CD4-positive, alpha-beta T cell (primary cell): ENCODE data around the gene PTPMT1. TPM values are rescaled to one million over a fixed set of nuclear protein-coding genes. Genes with fewer than 3 reads are reported as not detected.
A peak's percentile ranks its signal among the peaks of the same experiment; 100 is the strongest.

ENCODE experiments used
- ATAC-seq: fragments of 200-7000 bp; cut with Tn5 transposase; one replicate; pipeline ENCODE4 v1.10.0; 2022; ENCODE audit warnings: mild to moderate bottlenecking; ENCODE audit not compliant: poor library complexity
- CTCF ChIA-PET: fragments of 350-600 bp; sonication (Branson Sonifier 250); formaldehyde crosslinking; loops from one replicate; lab custom pipeline; 2021; ENCODE audit warnings: antibody characterized with exemption, inconsistent platforms; lab: Charles Lee
- POLR2A ChIA-PET: fragments of 350-600 bp; sonication (Branson Sonifier 250); formaldehyde crosslinking; loops from one replicate; lab custom pipeline; 2021; ENCODE audit warnings: antibody characterized with exemption, inconsistent platforms; lab: Charles Lee
- DNase-seq, 14 experiments: peaks; one replicate each; pipeline ENCODE4 v3.0.0-alpha.2; 2013 to 2020; ENCODE audit warnings: mixed read lengths in 2 of 14
- H3K27ac ChIP-seq, 2 donors: one replicate each; pipeline versions ENCODE4 v1.5.1 to v1.7.0; 2013; ENCODE audit warnings: low read length in 2 of 2, low read depth in 1 of 2, mild to moderate bottlenecking in 1 of 2
- H3K27me3 ChIP-seq, 2 experiments: 1 replicate in 1 of 2; 2 replicates in 1 of 2; pipeline versions ENCODE4 v1.6.1 to v1.7.0; 2013; ENCODE audit warnings: low read length in 2 of 2, control low read depth in 1 of 2, mild to moderate bottlenecking in 1 of 2, moderate library complexity in 1 of 2; ENCODE audit not compliant: insufficient read depth in 2 of 2, control insufficient read depth in 1 of 2
- H3K36me3 ChIP-seq: one replicate; pipeline ENCODE4 v1.6.1; 2013; ENCODE audit warnings: low read length, control low read depth; ENCODE audit not compliant: insufficient read depth
- H3K4me1 ChIP-seq: one replicate; pipeline ENCODE4 v1.6.1; 2013; ENCODE audit warnings: low read length, control low read depth; ENCODE audit not compliant: insufficient read depth
- H3K4me3 ChIP-seq: one replicate; pipeline ENCODE4 v1.5.1; 2013; ENCODE audit warnings: mild to moderate bottlenecking, low read length, moderate library complexity
- H3K9me3 ChIP-seq, 2 experiments: 1 replicate in 1 of 2; 2 replicates in 1 of 2; pipeline versions ENCODE4 v1.6.1 to v1.7.0; 2013; ENCODE audit warnings: low read length in 2 of 2, mild to moderate bottlenecking in 2 of 2, control low read depth in 1 of 2, moderate library complexity in 1 of 2; ENCODE audit not compliant: control insufficient read depth in 1 of 2, insufficient read depth in 1 of 2
- H3K27ac Mint-ChIP-seq: one replicate; pipeline ENCODE4 v1.8.0; 2020; ENCODE audit warnings: mixed read lengths
- H3K27me3 Mint-ChIP-seq: one replicate; pipeline ENCODE4 v1.8.0; 2021; ENCODE audit warnings: mixed read lengths
- H3K36me3 Mint-ChIP-seq: one replicate; pipeline ENCODE4 v1.8.0; 2021; ENCODE audit warnings: low read depth, mixed read lengths
- H3K4me1 Mint-ChIP-seq: one replicate; pipeline ENCODE4 v1.8.0; 2021; ENCODE audit warnings: low read depth, mixed read lengths
- H3K4me3 Mint-ChIP-seq: one replicate; pipeline ENCODE4 v1.8.0; 2020; ENCODE audit warnings: mild to moderate bottlenecking, mixed read lengths
- H3K9me3 Mint-ChIP-seq: one replicate; pipeline ENCODE4 v1.8.0; 2020; ENCODE audit warnings: mixed read lengths
- CTCF ChIP-seq: fragments of 200-600 bp; IDR thresholded peaks from one replicate; pipeline ENCODE4 v1.8.0; 2022; ENCODE audit warnings: antibody characterized with exemption, mild to moderate bottlenecking
- intact Hi-C, 2 experiments: fragments of 100-400 bp; cut with DNase I in 1 of 2; cut with micrococcal nuclease in 1 of 2; formaldehyde crosslinking; loops; one replicate each; pipeline versions ENCODE4 v1.15.1 to v1.9.0; 2023 to 2025; cut with DNase I, micrococcal nuclease
- total RNA-seq, 174 experiments: library from RNA in 2 of 174; stranded (reverse) in 2 of 174; gene quantifications; one replicate each; pipeline ENCODE4 v1.2.3 and lab custom pipeline; 2021 to 2026

The PTPMT1 gene
- total RNA-seq, 2 experiments from 2014 or later = 18.9 to 26.7 TPM

GRCh38 chr11:47550288-47551047, 14.9 kb upstream of the PTPMT1 start:
- ChIA-PET POLR2A (no interaction called here), CTCF (interaction anchor here (4.3 kb wide), 1 partner anchor 10 kb away, joined by 31 read pairs; no protein-coding TSS in a partner anchor)
- H3K27me3 Mint-ChIP-seq = no peaks in the 10 kb centered on the region
- peak in 2 of 14 experiments; percentile 39 to 45 for DNase-seq
- no peak for ATAC-seq
- Histone ChIP-seq H3K27ac (no peak overlapping the region), H3K4me1 (peaks cover 57% of the 10 kb centered on the region), H3K36me3 (peaks cover 6% of the 10 kb centered on the region), H3K4me3 (no peak overlapping the region), H3K9me3 (no peaks in the 10 kb centered on the region), H3K27me3 (no peaks in the 10 kb centered on the region)
- TF ChIP-seq CTCF = no peak
- intact Hi-C loops = loop anchor here (5.0 to 10.0 kb wide), 3 partner anchors 43 to 1703 kb away; partner anchors contain the start of genes ARFGAP2 (in 1 of the 2) and CRY2 (in 1 of the 2)
- H3K4me1 Mint-ChIP-seq = peaks cover 69% of the 10 kb centered on the region
- no peaks in the 10 kb centered on the region for H3K9me3 Mint-ChIP-seq
- peak overlapping the region; percentile 98 for H3K27ac Mint-ChIP-seq
- H3K4me3 Mint-ChIP-seq = peak overlapping the region; percentile 62
- H3K36me3 Mint-ChIP-seq = peaks cover 38% of the 10 kb centered on the region

DNA sequence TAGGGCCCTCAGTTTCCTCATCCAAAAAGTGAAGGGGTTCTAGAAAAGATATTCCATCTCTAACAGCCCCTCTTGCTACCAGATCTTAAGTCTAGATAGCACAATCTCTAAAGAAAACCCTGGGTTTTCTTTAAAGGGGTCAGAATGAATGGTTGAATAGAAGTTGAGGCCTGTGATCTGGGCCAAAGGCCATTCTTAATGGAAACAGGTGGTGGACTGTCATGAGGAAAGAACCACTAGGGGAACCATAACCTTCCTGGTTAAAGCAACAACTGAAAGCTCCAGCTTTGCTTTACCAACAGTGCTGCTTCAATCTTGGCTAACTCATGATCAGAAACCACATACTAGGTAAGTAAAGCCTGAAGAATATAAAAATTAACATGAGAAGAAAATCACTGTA, 14.3 kb upstream of the PTPMT1 start:
- ChIA-PET CTCF (interaction anchor here (1.3 to 4.3 kb wide), 4 partner anchors 11 to 934 kb away, joined by 3 to 31 read pairs (median 5); partner anchors contain the start of genes ATG13 and HARBI1), POLR2A (interaction anchor here (2.0 to 2.9 kb wide), 2 partner anchors 14 to 164 kb away, joined by 8 to 38 read pairs; partner anchors contain the start of genes AGBL2 and PTPMT1)
- Mint-ChIP-seq H3K36me3 (peaks cover 38% of the 10 kb centered on the region), H3K27me3 (no peaks in the 10 kb centered on the region), H3K4me1 (peaks cover 68% of the 10 kb centered on the region), H3K27ac (peak overlapping the region; percentile 98), H3K9me3 (no peaks in the 10 kb centered on the region), H3K4me3 (peak overlapping the region; percentile 98)
- peak overlapping the region in 1 of 2 donors; percentile 88 for H3K27ac ChIP-seq
- no peaks in the 10 kb centered on the region for H3K9me3 ChIP-seq
- H3K4me1 ChIP-seq = peaks cover 57% of the 10 kb centered on the region
- ATAC-seq (no peak), DNase-seq (peak in 3 of 14 experiments; percentile 27 to 44 (median 41))
- H3K36me3 ChIP-seq = peaks cover 4% of the 10 kb centered on the region
- no peaks in the 10 kb centered on the region for H3K27me3 ChIP-seq
- peak overlapping the region; percentile 99 for H3K4me3 ChIP-seq
- peak; percentile 20 for TF ChIP-seq CTCF
- intact Hi-C loops = loop anchor here (5.0 to 10.0 kb wide), 3 partner anchors 44 to 1704 kb away; partner anchors contain the start of genes ARFGAP2 (in 1 of the 2) and CRY2 (in 1 of the 2)

GRCh38 chr11:47552056-47552565, 13.3 kb upstream of the PTPMT1 start:
- intact Hi-C loops = loop anchor here (2.0 to 10.0 kb wide), 7 partner anchors 27 to 1705 kb away; partner anchors contain the start of genes ARFGAP2 (in 1 of the 2), CRY2 (in 1 of the 2), FNBP4 (in 1 of the 2) and KBTBD4 (in 1 of the 2)
- ATAC-seq = no peak
- H3K27ac ChIP-seq = peak overlapping the region; percentile 78 to 88
- H3K27me3 Mint-ChIP-seq = no peaks in the 10 kb centered on the region
- peak in 4 of 14 experiments; percentile 7 to 39 (median 14) for DNase-seq
- H3K36me3 ChIP-seq = peaks cover 4% of the 10 kb centered on the region
- H3K9me3 Mint-ChIP-seq = no peaks in the 10 kb centered on the region
- H3K27ac Mint-ChIP-seq = peak overlapping the region; percentile 98
- peak overlapping the region; percentile 98 for H3K4me3 Mint-ChIP-seq
- H3K4me1 Mint-ChIP-seq = peaks cover 61% of the 10 kb centered on the region
- H3K9me3 ChIP-seq = no peaks in the 10 kb centered on the region
- ChIA-PET CTCF (interaction anchor here (1.3 to 4.3 kb wide), 5 partner anchors 12 to 935 kb away, joined by 3 to 31 read pairs (median 6); partner anchors contain the start of genes ATG13, HARBI1 and PTPMT1), POLR2A (interaction anchor here (0.7 to 2.9 kb wide), 5 partner anchors 13 to 296 kb away, joined by 3 to 38 read pairs (median 8); partner anchors contain the start of genes AGBL2, KBTBD4, NDUFS3 and NUP160)
- peak overlapping the region; percentile 99 for H3K4me3 ChIP-seq
- no peaks in the 10 kb centered on the region for H3K27me3 ChIP-seq
- peaks cover 36% of the 10 kb centered on the region for H3K36me3 Mint-ChIP-seq
- H3K4me1 ChIP-seq = peaks cover 49% of the 10 kb centered on the region
- TF ChIP-seq CTCF = no peak
